Stimulated activated naive B cell treated with anti-CD40 and anti-IgM and Interleukin-4, amounts not matched to agents 10 μg/mL and 1 μg/mL and 100 μg/mL, for 72 hours (primary cell): ENCODE results near the gene MATN4.

Source experiments
- ATAC-seq, 2 donors: fragments of 150-1000 bp; cut with Tn5 transposase; replicated peaks; 2 replicates each; pipeline ENCODE4 v1.10.0; 2021; ENCODE audit warnings: moderate library complexity in 1 of 2
- DNase-seq: peaks from one replicate; pipeline ENCODE4 v3.0.0; 2021
- H3K27ac Mint-ChIP-seq: one replicate; pipeline ENCODE4 v1.8.0; 2022; ENCODE audit warnings: mild to moderate bottlenecking, mixed read lengths
- H3K27me3 Mint-ChIP-seq, 2 donors: one replicate each; pipeline ENCODE4 v1.8.0; 2022; ENCODE audit warnings: mixed read lengths in 2 of 2
- H3K36me3 Mint-ChIP-seq, 2 donors: one replicate each; pipeline ENCODE4 v1.8.0; 2022; ENCODE audit warnings: mixed read lengths in 2 of 2, mild to moderate bottlenecking in 1 of 2
- H3K4me1 Mint-ChIP-seq, 2 donors: one replicate each; pipeline ENCODE4 v1.8.0; 2022; ENCODE audit warnings: mixed read lengths in 2 of 2, mild to moderate bottlenecking in 1 of 2
- H3K4me3 Mint-ChIP-seq, 2 donors: one replicate each; pipeline ENCODE4 v1.8.0; 2022; ENCODE audit warnings: mild to moderate bottlenecking in 2 of 2, mixed read lengths in 2 of 2, moderate library complexity in 1 of 2
- H3K9me3 Mint-ChIP-seq, 2 donors: one replicate each; pipeline ENCODE4 v1.8.0; 2022; ENCODE audit warnings: mixed read lengths in 2 of 2, mild to moderate bottlenecking in 1 of 2

MATN4 gene

GRCh38 chr20:45246109-45246508 lies 62.0 kb downstream of the MATN4 start:
- H3K4me3 Mint-ChIP-seq, result no peak overlapping the region

More at GRCh38 chr20:45246109-45246508, 62.0 kb downstream of the MATN4 start:
- H3K4me1 Mint-ChIP-seq, result no peaks in the 10 kb centered on the region
- ATAC-seq, result no peak
- DNase-seq, result no peak
- no peaks in the 10 kb centered on the region for H3K9me3 Mint-ChIP-seq
- peaks cover 42 to 67% of the 10 kb centered on the region in 2 donors for H3K27me3 Mint-ChIP-seq
- no peaks in the 10 kb centered on the region for H3K36me3 Mint-ChIP-seq
- H3K27ac Mint-ChIP-seq, result no peak overlapping the region
